Measurements from ENCODE around the gene SMYD5. TPM values are rescaled to one million over a fixed set of nuclear protein-coding genes. Genes with fewer than 3 reads are reported as not detected.

SMYD5 gene
- total and polyA plus RNA-seq, 2 donors (not counting 3 experiments of a cell fraction or from before 2014, with no cell fraction given): 16.2 to 31.7 TPM

DNA sequence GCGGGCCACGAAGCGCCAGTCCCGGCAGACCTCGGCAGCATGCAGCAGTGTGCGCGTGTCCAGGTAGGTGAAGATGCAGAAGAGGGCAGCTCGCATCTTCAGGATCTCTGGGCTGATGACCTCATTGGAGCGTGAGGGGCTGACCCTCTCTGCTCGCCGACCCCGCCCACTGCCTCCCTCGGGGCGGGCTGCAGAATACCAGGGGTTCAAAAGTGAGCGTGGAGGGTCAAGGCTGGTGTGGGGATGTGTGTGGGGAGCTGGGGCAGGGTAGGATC, 50.2 kb downstream of the SMYD5 start:
- DNase-seq (ENCODE audit: low read depth, low spot score) (no peak), FAIRE-seq (no peak)
- Histone ChIP-seq H3K9me3 (replicated peaks; ENCODE audit: control insufficient read depth, insufficient read depth, low read length) (no peaks in the 10 kb centered on the region), H3K27ac (ENCODE audit: insufficient read depth, low read depth, low read length) (no peak overlapping the region), H4K20me1 (replicated peaks; ENCODE audit: control insufficient read depth, extremely low read depth, insufficient read depth, low read length) (no peaks in the 10 kb centered on the region), H3K9me1 (replicated peaks; ENCODE audit: control insufficient read depth, extremely low read depth, insufficient read depth, low read length) (no peaks in the 10 kb centered on the region), H3K79me2 (ENCODE audit: control insufficient read depth, insufficient read depth, low read length) (no peaks in the 10 kb centered on the region), H3K27me3 (ENCODE audit: control insufficient read depth in 2 of 2, insufficient read depth in 2 of 2, low read length in 2 of 2) (peaks cover 21 to 22% of the 10 kb centered on the region in 2 experiments), H2AFZ (ENCODE audit: low read depth, low read length) (no peak overlapping the region), H3K4me1 (ENCODE audit: control insufficient read depth, extremely low read depth, insufficient read depth, low read length) (no peaks in the 10 kb centered on the region), H3K4me2 (ENCODE audit: insufficient read depth, low read length) (no peak overlapping the region), H3K4me3 (replicated peaks in 1 of 3; ENCODE audit: insufficient read depth in 1 of 3, low read depth in 1 of 3, low read length in 3 of 3) (no peak overlapping the region), H3K36me3 (ENCODE audit: control insufficient read depth in 2 of 2, extremely low read depth in 1 of 2, insufficient read depth in 2 of 2, low read length in 2 of 2) (no peaks in the 10 kb centered on the region), H3K9ac (replicated peaks; ENCODE audit: extremely low read depth, insufficient read depth, low read length) (no peak overlapping the region)
- dilution Hi-C loops (cut with MboI; ENCODE audit: extremely low pct_ligation_motif_present, low sequenced_read_pairs): no loop called here
- no TSS peak for BruUV-seq (replicated peaks)
- CTCF ChIA-PET: no interaction called here
- intact Hi-C loops (cut with micrococcal nuclease): loop anchor here (5.0 kb wide), 1 partner anchor 102 kb away; no protein-coding TSS in a partner anchor
- TF ChIP-seq, protein P1, sequence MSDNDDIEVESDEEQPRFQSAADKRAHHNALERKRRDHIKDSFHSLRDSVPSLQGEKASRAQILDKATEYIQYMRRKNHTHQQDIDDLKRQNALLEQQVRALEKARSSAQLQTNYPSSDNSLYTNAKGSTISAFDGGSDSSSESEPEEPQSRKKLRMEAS (IDR thresholded peaks at IDR 0.05; ENCODE audit: insufficient read depth, insufficient read length): no peak
- TF ChIP-seq POLR2AphosphoS5 (IDR thresholded peaks at IDR 0.05; ENCODE audit: insufficient read depth, low read depth, low read length) (no peak), POLR2A (IDR thresholded peaks at IDR 0.05; ENCODE audit: low read depth, low read length) (no peak), EZH2 (IDR thresholded peaks at IDR 0.05; ENCODE audit: borderline replicate concordance, low read depth, low read length, severe bottlenecking) (no peak)
- POLR2A ChIA-PET: no interaction called here

DNA sequence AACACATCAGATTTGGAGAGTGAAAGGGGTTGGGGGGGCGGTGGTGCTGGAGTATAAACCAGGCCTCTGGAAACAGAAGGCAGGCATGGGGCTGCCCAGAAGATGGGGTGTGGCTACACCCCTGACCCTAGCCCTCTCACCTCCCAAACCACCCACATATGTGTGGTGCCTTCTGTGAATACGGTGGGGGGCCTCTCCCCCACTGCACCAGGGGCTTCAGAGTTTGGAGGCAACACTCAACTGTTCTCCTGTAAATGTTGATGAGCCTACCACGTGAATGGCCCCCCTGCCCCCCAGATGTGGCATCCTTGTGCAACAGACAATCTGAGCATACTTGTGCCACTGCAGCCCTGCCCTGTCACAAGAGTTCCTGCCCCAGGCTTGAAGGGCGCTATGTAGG, 50.7 kb downstream of the SMYD5 start:
- ChIA-PET POLR2A (no interaction called here), CTCF (no interaction called here)
- no peaks in the 10 kb centered on the region for H3K36me3 ChIP-seq (ENCODE audit: control insufficient read depth in 2 of 2, extremely low read depth in 1 of 2, insufficient read depth in 2 of 2, low read length in 2 of 2)
- no peak overlapping the region for H3K9ac ChIP-seq (replicated peaks; ENCODE audit: extremely low read depth, insufficient read depth, low read length)
- H3K4me1 ChIP-seq (ENCODE audit: control insufficient read depth, extremely low read depth, insufficient read depth, low read length): no peaks in the 10 kb centered on the region
- H3K27ac ChIP-seq (ENCODE audit: insufficient read depth, low read depth, low read length): no peak overlapping the region
- FAIRE-seq (no peak), DNase-seq (ENCODE audit: low read depth, low spot score) (no peak)
- H3K79me2 ChIP-seq (ENCODE audit: control insufficient read depth, insufficient read depth, low read length): no peaks in the 10 kb centered on the region
- H3K9me3 ChIP-seq (replicated peaks; ENCODE audit: control insufficient read depth, insufficient read depth, low read length): no peaks in the 10 kb centered on the region
- intact Hi-C loops (cut with micrococcal nuclease): loop anchor here (5.0 kb wide), 1 partner anchor 102 kb away; no protein-coding TSS in a partner anchor
- dilution Hi-C loops (cut with MboI; ENCODE audit: extremely low pct_ligation_motif_present, low sequenced_read_pairs): no loop called here
- peaks cover 23 to 28% of the 10 kb centered on the region in 2 experiments for H3K27me3 ChIP-seq (ENCODE audit: control insufficient read depth in 2 of 2, insufficient read depth in 2 of 2, low read length in 2 of 2)
- TF ChIP-seq FOS (IDR thresholded peaks at IDR 0.05; ENCODE audit: borderline replicate concordance, insufficient read depth, low read length): no peak
- no peaks in the 10 kb centered on the region for H3K9me1 ChIP-seq (replicated peaks; ENCODE audit: control insufficient read depth, extremely low read depth, insufficient read depth, low read length)
- no peak overlapping the region for H2AFZ ChIP-seq (ENCODE audit: low read depth, low read length)
- BruUV-seq (replicated peaks): no TSS peak
- H4K20me1 ChIP-seq (replicated peaks; ENCODE audit: control insufficient read depth, extremely low read depth, insufficient read depth, low read length): no peaks in the 10 kb centered on the region
- H3K4me2 ChIP-seq (ENCODE audit: insufficient read depth, low read length): no peak overlapping the region
- H3K4me3 ChIP-seq (replicated peaks in 1 of 3; ENCODE audit: insufficient read depth in 1 of 3, low read depth in 1 of 3, low read length in 3 of 3): no peak overlapping the region
